Panc1 (cell line): ENCODE data around the gene KANK2. TPM values are rescaled to one million over a fixed set of nuclear protein-coding genes. Genes with fewer than 3 reads are reported as not detected.

Experiments
- ATAC-seq: fragments of 200-7000 bp; cut with Tn5 transposase; 2 replicates; pipeline ENCODE4 v1.9.1; 2020; ENCODE audit warnings: mild to moderate bottlenecking, moderate library complexity
- BruUV-seq: library from RNA; stranded (reverse); fragments of 400-500 nt; replicated peaks from 2 replicates; lab custom pipeline; 2021; lab: Mats Ljungman, UMichigan
- CTCF ChIA-PET: fragments of 300-600 bp; sonication (Branson Sonifier 250); formaldehyde crosslinking; loops from one replicate; lab custom pipeline; 2022; ENCODE audit warnings: antibody characterized with exemption; lab: Charles Lee
- POLR2A ChIA-PET: fragments of 300-600 bp; sonication (Branson Sonifier 250); formaldehyde crosslinking; loops from one replicate; lab custom pipeline; 2022; ENCODE audit warnings: antibody characterized with exemption; lab: Charles Lee
- DNase-seq: peaks from one replicate; pipeline ENCODE4 v3.0.0-alpha.2; 2010; ENCODE audit warnings: low read depth, low spot score
- H3K27ac ChIP-seq: 2 replicates; pipeline ENCODE4 v1.5.1; 2011; ENCODE audit warnings: mild to moderate bottlenecking, low read length, inconsistent platforms
- H3K27me3 ChIP-seq: fragments of 200-500 bp; sonication (Bioruptor generic); 2 replicates; pipeline ENCODE4 v1.6.0; 2014; ENCODE audit warnings: low read length, inconsistent platforms; ENCODE audit not compliant: control insufficient read depth, insufficient read depth
- H3K36me3 ChIP-seq: fragments of 200-500 bp; sonication (Bioruptor generic); 2 replicates; pipeline ENCODE4 v1.5.1; 2014; ENCODE audit warnings: inconsistent platforms, mild to moderate bottlenecking, low read length, moderate library complexity; ENCODE audit not compliant: control insufficient read depth, insufficient read depth
- H3K4me1 ChIP-seq: 2 replicates; pipeline ENCODE4 v1.5.1; 2011; ENCODE audit warnings: inconsistent platforms, mild to moderate bottlenecking, low read length, moderate library complexity; ENCODE audit not compliant: control insufficient read depth, insufficient read depth
- H3K4me3 ChIP-seq, 2 experiments: 2 replicates each; pipeline ENCODE4 v1.5.1; 2011 to 2012; ENCODE audit warnings: low read depth in 2 of 2, low read length in 2 of 2, mild to moderate bottlenecking in 2 of 2, inconsistent platforms in 1 of 2, moderate library complexity in 1 of 2
- H3K9me3 ChIP-seq: fragments of 200-500 bp; sonication (Bioruptor generic); 2 replicates; pipeline ENCODE4 v1.5.1; 2014; ENCODE audit warnings: low read depth, mild to moderate bottlenecking, inconsistent platforms, low read length, moderate library complexity; ENCODE audit not compliant: control insufficient read depth, insufficient read depth
- POLR2AphosphoS5 ChIP-seq: IDR thresholded peaks from 2 replicates; pipeline ENCODE4 v1.6.1; 2012; ENCODE audit warnings: mild to moderate bottlenecking, low read depth, low read length, moderate library complexity
- SIN3A ChIP-seq: IDR thresholded peaks from 2 replicates; pipeline ENCODE4 v1.6.1; 2012; ENCODE audit warnings: low read depth, mild to moderate bottlenecking, low read length, moderate library complexity, borderline replicate concordance; ENCODE audit not compliant: insufficient read depth
- TCF7L2 ChIP-seq: IDR thresholded peaks from 2 replicates; pipeline ENCODE4 v1.6.1; 2011; ENCODE audit warnings: mild to moderate bottlenecking, low read depth, low read length, inconsistent platforms
- in situ Hi-C: cut with HindIII; loops from 2 replicates; pipeline ENCODE4 v1.10.0; 2016; ENCODE audit warnings: low sequenced_read_pairs, low pct_unique_long_range_greater_than_20kb
- intact Hi-C: fragments of 100-400 bp; cut with micrococcal nuclease; formaldehyde crosslinking; loops from one replicate; pipeline ENCODE4 v1.10.0; 2022; ENCODE audit not compliant: unreplicated experiment
- total RNA-seq: library from RNA; stranded (reverse); gene quantifications from one replicate; pipeline ENCODE4 v1.2.1, GENCODE V29; 2021; ENCODE audit not compliant: unreplicated experiment
- TF ChIP-seq, protein P1 (sequence below): fragments of 450-650 bp; IDR thresholded peaks from 2 replicates; pipeline ENCODE4 v1.5.1; 2017; ENCODE audit warnings: mild to moderate bottlenecking
- TF ChIP-seq, protein P2 (sequence below), 2 experiments: IDR thresholded peaks; 2 replicates each; pipeline ENCODE4 v1.6.1; 2011 to 2012; ENCODE audit warnings: low read depth in 2 of 2, control low read depth in 1 of 2, low read length in 1 of 2, mild to moderate bottlenecking in 1 of 2, moderate library complexity in 1 of 2; ENCODE audit not compliant: insufficient read depth in 1 of 2

Gene KANK2
- total RNA-seq, 1 experiment from 2014 or later = 121 TPM

DNA sequence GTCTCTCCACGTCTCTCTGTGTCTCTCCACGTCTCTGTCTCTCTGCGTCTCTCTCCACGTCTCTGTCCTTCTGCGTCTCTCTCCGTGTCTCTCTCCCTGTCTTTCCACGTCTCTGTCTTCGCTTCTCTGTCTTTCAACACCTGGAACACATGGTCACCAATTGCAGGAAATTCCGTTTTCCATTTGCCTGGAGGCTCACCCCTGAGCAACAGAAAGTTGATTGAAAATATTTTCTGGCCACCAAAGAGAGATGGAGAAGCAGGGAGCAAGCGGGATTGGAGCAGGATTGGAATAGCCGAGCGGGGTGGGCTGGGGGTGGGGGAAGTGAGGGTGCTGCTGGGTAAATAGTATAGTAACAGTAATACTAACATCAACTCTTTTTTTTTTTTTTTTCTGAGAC, 1.7 kb downstream of the KANK2 start:
- H3K9me3 ChIP-seq = no peaks in the 10 kb centered on the region
- H3K4me3 ChIP-seq = peak overlapping the region; percentile 66 to 73
- intact Hi-C loops (no loop called here), in situ Hi-C loops (no loop called here)
- H3K27ac ChIP-seq = peak overlapping the region; percentile 77
- no peaks in the 10 kb centered on the region for H3K27me3 ChIP-seq
- H3K4me1 ChIP-seq = peaks cover 23% of the 10 kb centered on the region
- DNase-seq = no peak
- ATAC-seq = no peak
- TF ChIP-seq, protein P1, sequence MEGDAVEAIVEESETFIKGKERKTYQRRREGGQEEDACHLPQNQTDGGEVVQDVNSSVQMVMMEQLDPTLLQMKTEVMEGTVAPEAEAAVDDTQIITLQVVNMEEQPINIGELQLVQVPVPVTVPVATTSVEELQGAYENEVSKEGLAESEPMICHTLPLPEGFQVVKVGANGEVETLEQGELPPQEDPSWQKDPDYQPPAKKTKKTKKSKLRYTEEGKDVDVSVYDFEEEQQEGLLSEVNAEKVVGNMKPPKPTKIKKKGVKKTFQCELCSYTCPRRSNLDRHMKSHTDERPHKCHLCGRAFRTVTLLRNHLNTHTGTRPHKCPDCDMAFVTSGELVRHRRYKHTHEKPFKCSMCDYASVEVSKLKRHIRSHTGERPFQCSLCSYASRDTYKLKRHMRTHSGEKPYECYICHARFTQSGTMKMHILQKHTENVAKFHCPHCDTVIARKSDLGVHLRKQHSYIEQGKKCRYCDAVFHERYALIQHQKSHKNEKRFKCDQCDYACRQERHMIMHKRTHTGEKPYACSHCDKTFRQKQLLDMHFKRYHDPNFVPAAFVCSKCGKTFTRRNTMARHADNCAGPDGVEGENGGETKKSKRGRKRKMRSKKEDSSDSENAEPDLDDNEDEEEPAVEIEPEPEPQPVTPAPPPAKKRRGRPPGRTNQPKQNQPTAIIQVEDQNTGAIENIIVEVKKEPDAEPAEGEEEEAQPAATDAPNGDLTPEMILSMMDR = no peak
- H3K36me3 ChIP-seq = no peaks in the 10 kb centered on the region
- CTCF ChIA-PET = no interaction called here
- POLR2A ChIA-PET = no interaction called here
- BruUV-seq = no TSS peak

DNA sequence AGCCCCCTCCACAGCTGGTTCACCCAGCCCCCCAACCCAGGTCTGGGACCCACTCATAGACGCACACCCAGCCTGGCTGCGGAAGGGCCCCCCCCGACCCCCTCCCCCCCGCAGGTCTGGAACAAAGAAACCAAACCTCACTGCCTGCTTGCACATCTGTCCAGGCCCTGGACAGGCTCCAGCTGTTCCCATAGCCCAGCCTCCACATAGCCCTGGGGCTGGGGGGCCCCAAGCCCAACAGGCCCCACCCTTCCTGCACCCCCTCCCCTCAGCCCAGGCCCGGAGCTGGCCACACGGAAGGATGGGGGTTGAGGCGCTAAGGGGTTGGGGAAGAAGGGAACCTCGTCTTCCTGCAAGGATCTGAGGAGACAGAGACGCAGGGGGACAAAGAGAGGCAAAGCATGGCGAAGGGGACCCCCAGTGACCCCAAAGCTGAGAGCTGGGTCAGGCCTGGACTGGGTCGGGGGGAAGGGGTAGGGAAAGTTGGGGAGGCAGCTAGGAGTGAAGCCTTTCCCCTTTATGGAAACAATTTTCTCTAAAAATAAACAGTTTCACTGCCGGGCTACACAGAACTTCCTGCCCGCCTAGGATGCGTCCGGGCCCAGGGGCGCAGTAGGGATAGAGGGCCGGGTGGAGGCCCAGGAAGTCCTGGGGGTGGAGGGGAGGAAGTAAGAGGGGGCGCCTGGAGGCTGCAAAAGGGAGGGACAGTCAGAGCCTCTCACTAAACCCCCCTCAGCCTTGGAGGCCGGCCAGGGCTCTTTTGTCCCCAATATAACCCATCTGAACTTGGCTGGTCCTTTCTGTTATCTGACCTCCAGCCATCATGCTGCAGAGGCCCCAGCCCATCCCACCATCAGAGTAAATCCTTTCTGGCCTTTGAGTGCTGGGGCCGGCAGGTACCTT, 2.4 kb downstream of the KANK2 start:
- Histone ChIP-seq H3K4me1 (peaks cover 23% of the 10 kb centered on the region), H3K36me3 (no peaks in the 10 kb centered on the region), H3K27me3 (no peaks in the 10 kb centered on the region), H3K4me3 (peak overlapping the region; percentile 17 to 73), H3K27ac (peak overlapping the region; percentile 77), H3K9me3 (no peaks in the 10 kb centered on the region)
- DNase-seq = no peak
- ChIA-PET POLR2A (no interaction called here), CTCF (no interaction called here)
- BruUV-seq = no TSS peak
- in situ Hi-C loops (no loop called here), intact Hi-C loops (no loop called here)
- ATAC-seq = no peak
- TF ChIP-seq, protein P2, sequence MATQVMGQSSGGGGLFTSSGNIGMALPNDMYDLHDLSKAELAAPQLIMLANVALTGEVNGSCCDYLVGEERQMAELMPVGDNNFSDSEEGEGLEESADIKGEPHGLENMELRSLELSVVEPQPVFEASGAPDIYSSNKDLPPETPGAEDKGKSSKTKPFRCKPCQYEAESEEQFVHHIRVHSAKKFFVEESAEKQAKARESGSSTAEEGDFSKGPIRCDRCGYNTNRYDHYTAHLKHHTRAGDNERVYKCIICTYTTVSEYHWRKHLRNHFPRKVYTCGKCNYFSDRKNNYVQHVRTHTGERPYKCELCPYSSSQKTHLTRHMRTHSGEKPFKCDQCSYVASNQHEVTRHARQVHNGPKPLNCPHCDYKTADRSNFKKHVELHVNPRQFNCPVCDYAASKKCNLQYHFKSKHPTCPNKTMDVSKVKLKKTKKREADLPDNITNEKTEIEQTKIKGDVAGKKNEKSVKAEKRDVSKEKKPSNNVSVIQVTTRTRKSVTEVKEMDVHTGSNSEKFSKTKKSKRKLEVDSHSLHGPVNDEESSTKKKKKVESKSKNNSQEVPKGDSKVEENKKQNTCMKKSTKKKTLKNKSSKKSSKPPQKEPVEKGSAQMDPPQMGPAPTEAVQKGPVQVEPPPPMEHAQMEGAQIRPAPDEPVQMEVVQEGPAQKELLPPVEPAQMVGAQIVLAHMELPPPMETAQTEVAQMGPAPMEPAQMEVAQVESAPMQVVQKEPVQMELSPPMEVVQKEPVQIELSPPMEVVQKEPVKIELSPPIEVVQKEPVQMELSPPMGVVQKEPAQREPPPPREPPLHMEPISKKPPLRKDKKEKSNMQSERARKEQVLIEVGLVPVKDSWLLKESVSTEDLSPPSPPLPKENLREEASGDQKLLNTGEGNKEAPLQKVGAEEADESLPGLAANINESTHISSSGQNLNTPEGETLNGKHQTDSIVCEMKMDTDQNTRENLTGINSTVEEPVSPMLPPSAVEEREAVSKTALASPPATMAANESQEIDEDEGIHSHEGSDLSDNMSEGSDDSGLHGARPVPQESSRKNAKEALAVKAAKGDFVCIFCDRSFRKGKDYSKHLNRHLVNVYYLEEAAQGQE (IDR thresholded peaks at IDR 0.05; ENCODE audit: insufficient read depth in 1 of 2, low read depth in 2 of 2, low read length in 1 of 2) = no peak
- TF ChIP-seq POLR2AphosphoS5 (no peak), SIN3A (no peak), TCF7L2 (no peak)
- TF ChIP-seq, protein P1 = no peak
